KMS-11 (cell line): ENCODE data around the gene CCL2.
"Not testable (repeated sequence)": the region's sequence is repeated elsewhere in the genome, so short reads cannot be mapped to it uniquely, and the experiment has no call there.

Experiments used
- H2AFZ ChIP-seq: fragments of 200-600 bp; sonication (generic); 2 replicates; pipeline ENCODE4 v1.6.1; 2016; ENCODE audit warnings: antibody characterized with exemption, mixed run types, low read depth
- H3K27ac ChIP-seq: fragments of 200-600 bp; sonication (generic); 2 replicates; pipeline ENCODE4 v1.6.1; 2016; ENCODE audit warnings: mild to moderate bottlenecking, mixed run types
- H3K27me3 ChIP-seq: fragments of 200-600 bp; sonication (generic); 2 replicates; pipeline ENCODE4 v1.6.1; 2017; ENCODE audit warnings: mild to moderate bottlenecking, low read depth, mixed run types, moderate library complexity; ENCODE audit not compliant: insufficient read depth
- H3K36me3 ChIP-seq: fragments of 200-600 bp; sonication (generic); 2 replicates; pipeline ENCODE4 v1.6.1; 2017; ENCODE audit warnings: mild to moderate bottlenecking, mixed run types; ENCODE audit not compliant: insufficient read depth
- H3K4me1 ChIP-seq: fragments of 200-600 bp; sonication (generic); 2 replicates; pipeline ENCODE4 v1.6.1; 2016; ENCODE audit warnings: mild to moderate bottlenecking, low read depth, mixed run types; ENCODE audit not compliant: poor library complexity, severe bottlenecking
- H3K4me2 ChIP-seq: fragments of 200-600 bp; sonication (generic); 2 replicates; pipeline ENCODE4 v1.7.0; 2016; ENCODE audit warnings: mild to moderate bottlenecking, mixed run types
- H3K4me3 ChIP-seq: fragments of 200-600 bp; sonication (generic); IDR thresholded peaks from 2 replicates; pipeline ENCODE4 v1.6.1; 2017; ENCODE audit warnings: low read depth, low read length, mixed read lengths; ENCODE audit not compliant: insufficient read depth
- H3K79me2 ChIP-seq: fragments of 200-600 bp; sonication (generic); 2 replicates; pipeline ENCODE4 v1.6.1; 2016; ENCODE audit warnings: low read depth, mixed run types; ENCODE audit not compliant: insufficient read depth
- H3K9ac ChIP-seq: fragments of 200-600 bp; sonication (generic); 2 replicates; pipeline ENCODE4 v1.6.1; 2016; ENCODE audit warnings: mild to moderate bottlenecking, mixed run types
- H4K20me1 ChIP-seq: fragments of 200-600 bp; sonication (generic); 2 replicates; pipeline ENCODE4 v1.6.1; 2016; ENCODE audit warnings: mild to moderate bottlenecking, mixed run types; ENCODE audit not compliant: insufficient read depth
- TF ChIP-seq, protein P1 (sequence below): fragments of 200-600 bp; sonication (generic); conservative IDR thresholded peaks from 2 replicates; pipeline ENCODE4 v1.6.1; 2017; ENCODE audit warnings: low read depth, mild to moderate bottlenecking, antibody characterized with exemption, low read length, moderate library complexity, mixed read lengths

The CCL2 gene

GRCh38 chr17:34226744-34227034 is 28.4 kb upstream of the CCL2 start:
- no peak overlapping the region for H3K4me3 ChIP-seq
- no peak overlapping the region for H3K9ac ChIP-seq
- H3K27me3 ChIP-seq, result no peaks in the 10 kb centered on the region
- no peaks in the 10 kb centered on the region for H3K4me1 ChIP-seq
- no peak overlapping the region for H3K4me2 ChIP-seq
- no peaks in the 10 kb centered on the region for H4K20me1 ChIP-seq
- TF ChIP-seq, protein P1, sequence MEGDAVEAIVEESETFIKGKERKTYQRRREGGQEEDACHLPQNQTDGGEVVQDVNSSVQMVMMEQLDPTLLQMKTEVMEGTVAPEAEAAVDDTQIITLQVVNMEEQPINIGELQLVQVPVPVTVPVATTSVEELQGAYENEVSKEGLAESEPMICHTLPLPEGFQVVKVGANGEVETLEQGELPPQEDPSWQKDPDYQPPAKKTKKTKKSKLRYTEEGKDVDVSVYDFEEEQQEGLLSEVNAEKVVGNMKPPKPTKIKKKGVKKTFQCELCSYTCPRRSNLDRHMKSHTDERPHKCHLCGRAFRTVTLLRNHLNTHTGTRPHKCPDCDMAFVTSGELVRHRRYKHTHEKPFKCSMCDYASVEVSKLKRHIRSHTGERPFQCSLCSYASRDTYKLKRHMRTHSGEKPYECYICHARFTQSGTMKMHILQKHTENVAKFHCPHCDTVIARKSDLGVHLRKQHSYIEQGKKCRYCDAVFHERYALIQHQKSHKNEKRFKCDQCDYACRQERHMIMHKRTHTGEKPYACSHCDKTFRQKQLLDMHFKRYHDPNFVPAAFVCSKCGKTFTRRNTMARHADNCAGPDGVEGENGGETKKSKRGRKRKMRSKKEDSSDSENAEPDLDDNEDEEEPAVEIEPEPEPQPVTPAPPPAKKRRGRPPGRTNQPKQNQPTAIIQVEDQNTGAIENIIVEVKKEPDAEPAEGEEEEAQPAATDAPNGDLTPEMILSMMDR, result no peak
- no peak overlapping the region for H2AFZ ChIP-seq
- no peak overlapping the region for H3K27ac ChIP-seq
- H3K36me3 ChIP-seq, result no peaks in the 10 kb centered on the region
- H3K79me2 ChIP-seq, result no peaks in the 10 kb centered on the region

DNA sequence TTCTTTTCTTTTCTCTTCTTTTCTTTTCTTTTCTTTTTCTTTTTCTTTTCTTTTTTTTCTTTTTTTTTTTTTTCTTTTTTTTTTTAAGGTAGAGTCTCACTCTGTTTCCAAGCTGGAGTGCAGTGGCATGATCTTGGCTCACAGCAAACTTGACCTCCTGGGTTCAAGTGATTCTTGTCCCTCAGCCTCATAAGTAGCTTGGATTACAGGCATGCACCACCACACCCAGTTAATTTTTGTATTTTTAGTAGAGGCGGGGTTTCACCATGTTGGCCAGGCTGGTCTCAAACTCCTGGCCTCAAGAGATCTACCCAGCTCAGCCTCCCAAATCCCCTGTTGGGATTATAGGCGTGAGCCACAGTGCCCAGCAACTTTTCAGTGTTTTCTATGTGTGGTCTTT is 27.8 kb upstream of the CCL2 start:
- H3K27ac ChIP-seq, H3K27me3 ChIP-seq, H4K20me1 ChIP-seq, H3K79me2 ChIP-seq, H3K36me3 ChIP-seq, H3K4me3 ChIP-seq, H2AFZ ChIP-seq, H3K9ac ChIP-seq, H3K4me2 ChIP-seq, H3K4me1 ChIP-seq: not testable (repeated sequence)

DNA sequence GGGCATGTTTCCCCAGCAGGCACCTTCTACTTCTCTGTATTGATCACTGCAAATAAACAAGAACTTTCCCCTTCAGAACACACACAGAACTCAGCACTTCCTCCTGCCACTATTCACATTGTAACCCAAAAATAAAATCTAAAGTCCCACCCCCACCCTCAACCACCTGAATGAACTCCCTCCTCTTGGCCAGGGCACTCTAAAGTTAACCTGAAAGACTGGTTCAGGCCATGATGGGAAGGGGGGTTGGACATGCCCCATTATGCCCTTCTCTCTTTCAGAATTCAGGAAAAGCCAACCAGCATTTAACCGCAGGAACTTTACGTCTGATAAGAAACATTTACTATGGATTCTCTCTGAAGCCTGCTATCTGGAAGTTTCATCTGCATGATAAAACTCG is 27.4 kb upstream of the CCL2 start:
- no peaks in the 10 kb centered on the region for H3K4me1 ChIP-seq
- no peaks in the 10 kb centered on the region for H3K27me3 ChIP-seq
- TF ChIP-seq, protein P1, result no peak
- H3K36me3 ChIP-seq, result no peaks in the 10 kb centered on the region
- H2AFZ ChIP-seq, result no peak overlapping the region
- H3K79me2 ChIP-seq, result no peaks in the 10 kb centered on the region
- H3K9ac ChIP-seq, result no peak overlapping the region
- no peak overlapping the region for H3K4me3 ChIP-seq
- no peak overlapping the region for H3K4me2 ChIP-seq
- H3K27ac ChIP-seq, result no peak overlapping the region
- H4K20me1 ChIP-seq, result no peaks in the 10 kb centered on the region

GRCh38 chr17:34228781-34229180 is 26.3 kb upstream of the CCL2 start:
- Histone ChIP-seq H3K27ac (no peak overlapping the region), H4K20me1 (no peaks in the 10 kb centered on the region), H3K27me3 (no peaks in the 10 kb centered on the region), H3K79me2 (no peaks in the 10 kb centered on the region), H3K4me1 (no peaks in the 10 kb centered on the region), H3K4me3 (no peak overlapping the region), H3K4me2 (no peak overlapping the region), H2AFZ (no peak overlapping the region), H3K36me3 (no peaks in the 10 kb centered on the region), H3K9ac (no peak overlapping the region)
- TF ChIP-seq, protein P1, result no peak

DNA sequence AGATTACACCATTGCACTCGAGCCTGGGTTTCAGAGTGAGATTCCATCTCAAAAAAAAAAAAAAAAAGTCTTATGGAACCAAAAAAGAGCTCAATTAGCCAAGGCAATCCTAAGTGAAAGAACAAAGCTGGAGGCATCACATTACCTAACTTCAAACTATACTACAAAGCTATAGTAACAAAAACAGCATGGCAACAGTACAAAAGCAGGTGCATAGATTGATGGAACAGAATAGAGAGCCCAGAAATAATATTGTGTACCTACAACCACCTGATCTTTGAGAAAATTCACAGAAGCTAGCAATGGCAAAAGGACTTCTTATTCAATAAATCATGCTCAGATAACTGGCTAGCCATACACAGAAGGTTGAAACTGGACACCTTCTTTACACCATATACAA is 24.7 kb upstream of the CCL2 start:
- TF ChIP-seq, protein P1, result no peak
- H3K79me2 ChIP-seq, result no peaks in the 10 kb centered on the region
- H2AFZ ChIP-seq, result no peak overlapping the region
- no peaks in the 10 kb centered on the region for H3K36me3 ChIP-seq
- H3K4me1 ChIP-seq, result no peaks in the 10 kb centered on the region
- H3K4me2 ChIP-seq, result no peak overlapping the region
- H3K27me3 ChIP-seq, result no peaks in the 10 kb centered on the region
- no peaks in the 10 kb centered on the region for H4K20me1 ChIP-seq
- no peak overlapping the region for H3K4me3 ChIP-seq
- no peak overlapping the region for H3K9ac ChIP-seq
- no peak overlapping the region for H3K27ac ChIP-seq
